IMR-90 (cell line): ENCODE data around the gene FAM110D. TPM values are rescaled to one million over a fixed set of nuclear protein-coding genes. Genes with fewer than 3 reads are reported as not detected.

ENCODE experiments used
- ATAC-seq: fragments of 200-7000 bp; cut with Tn5 transposase; 2 replicates; pipeline ENCODE4 v1.9.1; 2020; ENCODE audit warnings: low read depth, mild to moderate bottlenecking, moderate library complexity
- BruUV-seq: library from RNA; stranded (reverse); fragments of 400-500 nt; replicated peaks from 2 replicates; lab custom pipeline; 2021; lab: Mats Ljungman, UMichigan
- CTCF ChIA-PET: fragments of 300-600 bp; formaldehyde crosslinking; extraction: SDS; loops from one replicate; lab custom pipeline; 2021; ENCODE audit warnings: antibody characterized with exemption; lab: Yijun Ruan, JAX
- POLR2A ChIA-PET: fragments of 300-600 bp; sonication (Branson Sonifier 250); formaldehyde crosslinking; loops from one replicate; lab custom pipeline; 2022; ENCODE audit warnings: antibody characterized with exemption; ENCODE audit not compliant: unreplicated experiment; lab: Charles Lee
- DNase-seq: peaks from one replicate; pipeline ENCODE4 v3.0.0; 2013
- H2AFZ ChIP-seq: replicated peaks from 2 replicates; pipeline ENCODE3; 2013; ENCODE audit warnings: low read length, mild to moderate bottlenecking; ENCODE audit not compliant: poor library complexity
- H2AK5ac ChIP-seq: 2 replicates; pipeline ENCODE4 v1.6.1; 2013; ENCODE audit warnings: low read depth, low read length, inconsistent platforms
- H2AK9ac ChIP-seq: replicated peaks from 2 replicates; pipeline ENCODE3; 2013; ENCODE audit warnings: mild to moderate bottlenecking, low read depth, low read length, moderate library complexity; ENCODE audit not compliant: poor library complexity
- H2BK120ac ChIP-seq: 2 replicates; pipeline ENCODE4 v1.6.1; 2013; ENCODE audit warnings: low read depth, low read length, inconsistent platforms
- H2BK15ac ChIP-seq: 3 replicates; pipeline ENCODE4 v1.6.1; 2013; ENCODE audit warnings: low read depth, low read length, inconsistent platforms
- H2BK20ac ChIP-seq: 2 replicates; pipeline ENCODE4 v1.6.1; 2013; ENCODE audit warnings: low read depth, mild to moderate bottlenecking, inconsistent platforms, low read length, moderate library complexity
- H2BK5ac ChIP-seq: 2 replicates; pipeline ENCODE4 v1.6.1; 2013; ENCODE audit warnings: mild to moderate bottlenecking, low read depth, low read length, inconsistent platforms; ENCODE audit not compliant: poor library complexity, severe bottlenecking
- H3K14ac ChIP-seq: replicated peaks from 2 replicates; pipeline ENCODE4 v1.6.1; 2013; ENCODE audit warnings: low read depth, low read length, inconsistent platforms
- H3K18ac ChIP-seq: 2 replicates; pipeline ENCODE4 v1.6.1; 2013; ENCODE audit warnings: low read depth, low read length, control low read depth
- H3K23ac ChIP-seq: 2 replicates; pipeline ENCODE4 v1.6.1; 2013; ENCODE audit warnings: low read depth, low read length, inconsistent platforms
- H3K27ac ChIP-seq: 2 replicates; pipeline ENCODE4 v1.5.1; 2013; ENCODE audit warnings: mild to moderate bottlenecking, control low read depth, low read length; ENCODE audit not compliant: insufficient read depth
- H3K27me3 ChIP-seq: 2 replicates; pipeline ENCODE4 v1.6.1; 2013; ENCODE audit warnings: low read length; ENCODE audit not compliant: control insufficient read depth, insufficient read depth
- H3K36me3 ChIP-seq: 2 replicates; pipeline ENCODE4 v1.6.1; 2013; ENCODE audit warnings: low read length, mixed read lengths; ENCODE audit not compliant: control insufficient read depth, insufficient read depth
- H3K4ac ChIP-seq: 2 replicates; pipeline ENCODE4 v1.6.1; 2013; ENCODE audit warnings: low read depth, low read length, inconsistent platforms
- H3K4me1 ChIP-seq: 2 replicates; pipeline ENCODE4 v1.6.1; 2013; ENCODE audit warnings: low read length, mixed read lengths; ENCODE audit not compliant: control insufficient read depth, insufficient read depth
- H3K4me2 ChIP-seq: 2 replicates; pipeline ENCODE4 v1.6.1; 2013; ENCODE audit warnings: low read depth, mild to moderate bottlenecking, control low read depth, low read length, moderate library complexity
- H3K4me3 ChIP-seq: 2 replicates; pipeline ENCODE4 v1.5.1; 2013; ENCODE audit warnings: low read depth, mild to moderate bottlenecking, control low read depth, low read length, moderate library complexity; ENCODE audit not compliant: insufficient read depth
- H3K56ac ChIP-seq: 2 replicates; pipeline ENCODE4 v1.6.1; 2013; ENCODE audit warnings: low read length, inconsistent platforms; ENCODE audit not compliant: insufficient read depth; ENCODE audit errors: extremely low read depth
- H3K79me1 ChIP-seq, 2 experiments: 2 replicates each; pipeline ENCODE4 v1.6.1; 2013; ENCODE audit warnings: low read length in 2 of 2, inconsistent platforms in 1 of 2, low read depth in 1 of 2
- H3K9ac ChIP-seq: 2 replicates; pipeline ENCODE4 v1.6.1; 2013; ENCODE audit warnings: low read depth, low read length, control low read depth
- H3K9me1 ChIP-seq: 2 replicates; pipeline ENCODE4 v1.6.1; 2013; ENCODE audit warnings: low read length, inconsistent platforms; ENCODE audit not compliant: insufficient read depth
- H3K9me3 ChIP-seq: 2 replicates; pipeline ENCODE4 v1.6.1; 2013; ENCODE audit warnings: low read length; ENCODE audit not compliant: control insufficient read depth, insufficient read depth
- H4K20me1 ChIP-seq: 2 replicates; pipeline ENCODE4 v1.6.1; 2013; ENCODE audit warnings: low read length, inconsistent platforms; ENCODE audit not compliant: insufficient read depth
- H4K5ac ChIP-seq: 2 replicates; pipeline ENCODE4 v1.6.1; 2013; ENCODE audit warnings: mild to moderate bottlenecking, low read depth, low read length, control low read depth
- H4K8ac ChIP-seq, 2 experiments: 2 replicates each; pipeline ENCODE4 v1.6.1; 2013; ENCODE audit warnings: low read depth in 2 of 2, low read length in 2 of 2, control low read depth in 1 of 2, inconsistent platforms in 1 of 2
- H4K91ac ChIP-seq: 2 replicates; pipeline ENCODE4 v1.6.1; 2013; ENCODE audit warnings: low read depth, low read length, inconsistent platforms; ENCODE audit not compliant: insufficient read depth
- CTCF ChIP-seq: conservative IDR thresholded peaks from 2 replicates; pipeline ENCODE4 v1.5.1; 2012; ENCODE audit warnings: mild to moderate bottlenecking, low read depth, low read length, improper control_type of control experiment
- ELK1 ChIP-seq: fragments of 150-350 bp; IDR thresholded peaks from 2 replicates; pipeline ENCODE4 v1.6.1; 2016; ENCODE audit warnings: low read depth, mild to moderate bottlenecking, low read length, moderate library complexity, borderline replicate concordance
- MAFK ChIP-seq: IDR thresholded peaks from 2 replicates; pipeline ENCODE4 v1.6.1; 2012; ENCODE audit warnings: low read depth, low read length, improper control_type of control experiment
- RAD21 ChIP-seq: IDR thresholded peaks from 2 replicates; pipeline ENCODE4 v1.6.1; 2012; ENCODE audit warnings: low read length, improper control_type of control experiment
- WGBS, 2 experiments: methylation state at CpG; one replicate each; pipeline versions ENCODE4 v1.1.5 to v1.1.7; 2013; ENCODE audit warnings: missing lambda C conversion rate in 2 of 2; ENCODE audit not compliant: insufficient read length in 1 of 2; ENCODE audit errors: extremely low coverage in 2 of 2; 5-methylcytosine and 5-hydroxymethylcytosine counted together
- dilution Hi-C: fragments of 300-500 bp; cut with HindIII; formaldehyde crosslinking; loops from one replicate; pipeline ENCODE4 v1.14.3; 2018; ENCODE audit warnings: low sequenced_read_pairs; ENCODE audit not compliant: unreplicated experiment
- in situ Hi-C: fragments of 300-500 bp; cut with MboI; formaldehyde crosslinking; loops from 3 replicates; pipeline ENCODE4 v1.14.3; 2019; ENCODE audit warnings: low sequenced_read_pairs, inconsistent platforms, mixed read lengths
- intact Hi-C: fragments of 100-400 bp; cut with micrococcal nuclease; formaldehyde crosslinking; loops from 2 replicates; pipeline ENCODE4 v1.10.0; 2022
- polyA plus RNA-seq, 3 experiments: library from polyadenylated mRNA; depleted of rRNA; stranded (reverse); fragments of >200 nt; gene quantifications; 2 replicates each; pipeline ENCODE4 v1.2.3, GENCODE V29; 2012; ENCODE audit warnings: low replicate concordance in 1 of 3
- total RNA-seq: library from RNA; depleted of rRNA; stranded (reverse); fragments of >200 nt; gene quantifications from 2 replicates; pipeline ENCODE4 v1.2.3, GENCODE V29; 2012

FAM110D gene
- total and polyA plus RNA-seq, 2 of the 4 experiments (the other 2 are of a cell fraction): not detected

DNA sequence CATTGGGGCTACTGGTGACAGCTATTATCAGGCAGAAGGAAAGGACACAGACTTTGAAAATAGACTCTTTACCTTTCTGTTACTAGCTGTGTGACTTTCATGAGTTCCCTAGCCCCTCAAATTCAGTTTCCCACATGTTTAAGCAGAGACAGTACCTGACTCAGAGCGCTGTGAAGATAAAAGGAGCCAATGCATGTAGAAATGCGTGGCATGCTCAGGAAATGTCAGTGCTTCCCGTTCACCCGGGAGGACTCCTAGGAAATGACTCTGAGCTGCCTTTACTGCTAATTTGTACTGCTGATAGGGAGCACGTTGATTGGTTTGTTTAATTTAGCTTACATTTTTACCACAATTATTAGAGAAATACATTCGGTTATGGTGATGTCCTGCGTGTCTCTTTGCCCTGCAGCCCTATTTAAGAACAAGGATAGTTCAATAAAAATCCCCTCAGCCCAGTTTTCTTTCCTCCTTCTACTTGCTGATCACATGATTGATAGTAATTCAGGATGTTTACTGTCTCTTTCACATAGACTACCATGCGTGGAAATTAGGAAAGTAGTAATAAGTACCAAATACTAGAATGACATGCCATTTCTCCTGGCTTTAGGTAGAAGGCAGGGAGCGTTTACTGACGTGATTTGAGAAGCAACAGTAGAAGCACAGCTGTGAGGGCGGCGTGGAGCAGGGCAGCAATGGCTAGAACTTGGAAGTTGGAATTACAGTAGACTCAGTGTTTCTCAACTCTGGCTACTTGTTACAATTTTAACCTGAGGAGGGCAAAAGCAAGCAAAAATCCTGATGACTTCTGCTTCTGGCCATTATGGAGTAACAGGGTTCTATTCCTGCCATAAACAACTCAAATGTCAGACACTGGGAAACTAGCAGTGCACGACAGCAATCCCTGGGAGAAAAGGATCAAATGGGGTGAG is 31.4 kb upstream of the FAM110D start (continued):
- no peak for TF ChIP-seq CTCF

DNA sequence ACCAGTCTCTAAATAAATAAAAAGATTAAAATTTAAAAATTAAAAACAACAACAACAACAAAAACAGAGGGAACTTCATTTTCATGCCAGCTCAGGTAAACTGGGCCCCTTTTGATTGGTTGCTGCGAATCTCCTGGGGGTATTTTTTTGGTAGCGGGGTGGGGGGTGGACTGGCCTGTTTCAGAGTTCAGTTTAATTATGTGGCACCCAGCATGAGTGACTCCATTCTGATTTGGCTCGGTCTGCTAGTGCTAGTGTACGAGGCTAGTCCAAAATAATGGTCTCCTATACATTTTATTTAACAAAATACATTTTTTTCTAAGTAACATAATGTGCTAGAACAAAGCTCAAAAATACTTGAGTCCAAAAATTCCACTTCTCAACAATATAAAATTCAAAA is 29.1 kb upstream of the FAM110D start:
- TF ChIP-seq ELK1 (no peak), RAD21 (no peak), MAFK (no peak)
- H3K79me1 ChIP-seq: no peaks in the 10 kb centered on the region
- in situ Hi-C loops: no loop called here
- H4K8ac ChIP-seq: no peak overlapping the region
- intact Hi-C loops: no loop called here
- no peaks in the 10 kb centered on the region for H3K9me3 ChIP-seq
- H4K20me1 ChIP-seq: no peaks in the 10 kb centered on the region
- H3K27me3 ChIP-seq: peaks cover 11% of the 10 kb centered on the region
- H2AFZ ChIP-seq: no peak overlapping the region
- H2BK15ac ChIP-seq: no peak overlapping the region
- ATAC-seq (no peak), DNase-seq (no peak)
- no peak overlapping the region for H3K27ac ChIP-seq
- dilution Hi-C loops: no loop called here
- H2BK5ac ChIP-seq: no peak overlapping the region
- no peak overlapping the region for H4K91ac ChIP-seq
- no TSS peak for BruUV-seq
- POLR2A ChIA-PET: no interaction called here
- no peak overlapping the region for H3K18ac ChIP-seq
- H3K36me3 ChIP-seq: no peaks in the 10 kb centered on the region
- no peak overlapping the region for H3K56ac ChIP-seq
- H2BK120ac ChIP-seq: no peak overlapping the region
- H3K9ac ChIP-seq: no peak overlapping the region
- H3K4ac ChIP-seq: no peak overlapping the region
- H2AK9ac ChIP-seq: no peak overlapping the region
- no peak overlapping the region for H3K4me3 ChIP-seq
- H3K14ac ChIP-seq: no peak overlapping the region
- no peak overlapping the region for H4K5ac ChIP-seq
- no peak overlapping the region for H2BK20ac ChIP-seq
- H3K4me2 ChIP-seq: no peak overlapping the region
- H3K23ac ChIP-seq: no peak overlapping the region
- no peaks in the 10 kb centered on the region for H3K9me1 ChIP-seq
- H2AK5ac ChIP-seq: no peak overlapping the region
- 0 out of 2 replicates have a peak, but pooled peaks cover 1% of the 10 kb centered on the region for H3K4me1 ChIP-seq
- no CpG with 5 or more reads among the region's 4 CpGs for WGBS, 2 experiments
- CTCF ChIA-PET: interaction anchor here (1.1 to 1.3 kb wide), 2 partner anchors 16 to 94 kb away, joined by 4 read pairs; no protein-coding TSS in a partner anchor
